ENCODE results near the gene TMEM151B.
"Not testable (repeated sequence)": the region's sequence is repeated elsewhere in the genome, so short reads cannot be mapped to it uniquely, and the experiment has no call there.

TMEM151B gene

GRCh38 chr6:44339763-44340625, 69.7 kb downstream of the TMEM151B start:
- DNase-seq, result peak; percentile 16

GRCh38 chr6:44341095-44341890, 71.0 kb downstream of the TMEM151B start:
- DNase-seq, result no peak

GRCh38 chr6:44342052-44342451, 71.8 kb downstream of the TMEM151B start:
- no peak for DNase-seq

GRCh38 chr6:44342489-44342888, 72.2 kb downstream of the TMEM151B start, which contains the start of gene SPATS1:
Gene SPATS1 (plus strand): TSS chr6:44342650. CDS start chr6:44343096, 446 bp downstream.
- no peak for DNase-seq

GRCh38 chr6:44346818-44347217, 76.6 kb downstream of the TMEM151B start:
- not testable (repeated sequence) for DNase-seq

GRCh38 chr6:44349904-44350649, 79.8 kb downstream of the TMEM151B start:
- no peak for DNase-seq

- DNase-seq, result not testable (repeated sequence)
Measured at GRCh38 chr6:44350650-44350994, 80.4 kb downstream of the TMEM151B start.

- DNase-seq, result no peak
Measured at GRCh38 chr6:44352259-44352658, 82.0 kb downstream of the TMEM151B start.

GRCh38 chr6:44353336-44353735, 83.1 kb downstream of the TMEM151B start:
- DNase-seq, result no peak

GRCh38 chr6:44355640-44356039, 85.4 kb downstream of the TMEM151B start:
- no peak for DNase-seq

GRCh38 chr6:44356487-44356886, 86.2 kb downstream of the TMEM151B start:
- no peak for DNase-seq
